Mucosa of stomach (tissue), 1 donor: ENCODE results near the gene MED19.

Experiments
- H3K27me3 ChIP-seq: one replicate; pipeline ENCODE4 v1.7.0; 2013; ENCODE audit warnings: mild to moderate bottlenecking, low read length; ENCODE audit not compliant: control insufficient read depth, insufficient read depth
- H3K36me3 ChIP-seq: one replicate; pipeline ENCODE4 v1.7.0; 2013; ENCODE audit warnings: low read length; ENCODE audit not compliant: control insufficient read depth, insufficient read depth
- H3K4me1 ChIP-seq: one replicate; pipeline ENCODE4 v1.7.0; 2013; ENCODE audit warnings: mild to moderate bottlenecking, low read length; ENCODE audit not compliant: control insufficient read depth, insufficient read depth
- H3K4me3 ChIP-seq: one replicate; pipeline ENCODE4 v1.7.0; 2013; ENCODE audit warnings: low read length
- H3K9ac ChIP-seq: one replicate; pipeline ENCODE4 v1.7.0; 2013; ENCODE audit warnings: mild to moderate bottlenecking, low read length, moderate library complexity
- H3K9me3 ChIP-seq: one replicate; pipeline ENCODE4 v1.7.0; 2013; ENCODE audit warnings: mild to moderate bottlenecking, low read length, moderate library complexity; ENCODE audit not compliant: control insufficient read depth
- donor health status: Pancreatic carcinoma.

The MED19 gene

GRCh38 chr11:57662893-57663292, 49.1 kb downstream of the MED19 start:
- no peak overlapping the region for H3K9ac ChIP-seq
- no peaks in the 10 kb centered on the region for H3K27me3 ChIP-seq
- peaks cover 7% of the 10 kb centered on the region for H3K36me3 ChIP-seq
- no peaks in the 10 kb centered on the region for H3K9me3 ChIP-seq
- H3K4me3 ChIP-seq, result no peak overlapping the region
- peaks cover 16% of the 10 kb centered on the region for H3K4me1 ChIP-seq

DNA sequence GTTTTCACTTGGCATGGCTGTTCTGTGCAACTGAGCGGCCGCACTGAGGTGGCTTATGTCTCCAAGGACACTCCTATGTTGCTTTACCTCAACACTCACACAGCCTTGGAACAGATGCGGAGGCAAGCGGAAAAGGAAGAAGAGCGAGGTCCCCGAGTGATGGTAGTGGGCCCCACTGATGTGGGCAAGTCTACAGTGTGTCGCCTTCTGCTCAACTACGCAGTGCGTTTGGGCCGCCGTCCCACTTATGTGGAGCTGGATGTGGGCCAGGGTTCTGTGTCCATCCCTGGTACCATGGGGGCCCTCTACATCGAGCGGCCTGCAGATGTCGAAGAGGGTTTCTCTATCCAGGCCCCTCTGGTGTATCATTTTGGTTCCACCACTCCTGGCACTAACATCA, 52.3 kb downstream of the MED19 start:
- no peaks in the 10 kb centered on the region for H3K9me3 ChIP-seq
- peaks cover 7% of the 10 kb centered on the region for H3K36me3 ChIP-seq
- no peaks in the 10 kb centered on the region for H3K27me3 ChIP-seq
- H3K9ac ChIP-seq, result no peak overlapping the region
- no peak overlapping the region for H3K4me3 ChIP-seq
- H3K4me1 ChIP-seq, result peaks cover 15% of the 10 kb centered on the region

- Histone ChIP-seq H3K4me3 (peak overlapping the region; percentile 28), H3K36me3 (peaks cover 7% of the 10 kb centered on the region), H3K4me1 (peaks cover 15% of the 10 kb centered on the region), H3K27me3 (no peaks in the 10 kb centered on the region), H3K9me3 (no peaks in the 10 kb centered on the region), H3K9ac (peak overlapping the region; percentile 43)
Measured at GRCh38 chr11:57658023-57658361, 54.0 kb downstream of the MED19 start.

DNA sequence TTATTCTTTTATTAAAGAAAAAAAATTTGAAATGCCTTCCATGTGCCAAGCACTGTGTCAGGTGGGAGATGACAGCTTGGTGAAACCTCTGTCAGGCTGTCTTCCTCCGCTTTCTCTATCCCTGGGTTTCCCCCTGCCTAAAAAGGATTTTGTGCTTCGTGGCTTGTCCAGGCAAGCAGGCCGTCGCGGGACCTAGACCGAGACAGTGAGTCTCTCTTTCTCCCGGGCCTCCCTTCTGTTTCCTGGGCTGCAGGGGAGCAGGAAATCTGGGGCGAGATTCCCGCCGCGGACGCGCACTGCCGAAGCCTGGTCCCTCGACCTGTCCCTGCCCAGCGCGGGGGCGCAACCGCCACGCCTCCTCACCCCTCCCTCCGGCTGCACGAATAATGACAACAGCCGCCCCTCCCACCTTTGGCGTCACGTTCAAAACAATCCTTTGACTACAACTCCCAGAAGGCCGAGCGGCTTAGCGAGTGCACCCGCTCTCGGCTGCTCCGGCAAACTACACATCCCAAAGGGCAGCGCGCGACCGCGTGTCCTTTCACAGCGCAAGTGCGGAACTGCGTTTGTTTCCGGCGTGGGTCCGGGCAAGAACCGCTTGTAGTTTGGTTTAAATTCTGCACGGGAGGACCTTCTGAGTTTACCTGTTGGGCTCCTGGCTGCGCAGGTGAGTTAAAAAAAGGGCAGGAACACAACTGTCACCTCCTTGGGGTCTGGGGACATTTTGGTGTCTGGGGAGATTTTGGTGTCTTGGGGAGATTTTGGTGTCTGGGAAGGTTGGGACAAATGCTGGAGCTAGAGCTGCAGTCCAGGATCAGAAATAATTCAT, 54.6 kb downstream of the MED19 start, which contains the start of gene CLP1:
TSS of gene CLP1 (plus strand) at position 569 of the 829 bp plus-strand sequence. CDS start 1,715 bp downstream, outside the sequence.
- no peaks in the 10 kb centered on the region for H3K27me3 ChIP-seq
- peak within 1 kb of the TSS; percentile 28 for H3K4me3 ChIP-seq

GRCh38 chr11:57656885-57657193, 55.2 kb downstream of the MED19 start:
- Histone ChIP-seq H3K4me1 (peaks cover 15% of the 10 kb centered on the region), H3K36me3 (peaks cover 7% of the 10 kb centered on the region), H3K4me3 (peak overlapping the region; percentile 28), H3K9ac (peak overlapping the region; percentile 84), H3K9me3 (no peaks in the 10 kb centered on the region), H3K27me3 (no peaks in the 10 kb centered on the region)

More for the DNA sequence above, 54.6 kb downstream of the MED19 start, which contains the start of gene CLP1:
- peaks cover 15% of the 10 kb centered on the region for H3K4me1 ChIP-seq
- H3K36me3 ChIP-seq, result peaks cover 7% of the 10 kb centered on the region
- H3K9ac ChIP-seq, result peak within 1 kb of the TSS; percentile 84
- no peaks in the 10 kb centered on the region for H3K9me3 ChIP-seq
